Smooth muscle cell (in vitro differentiated cells): ENCODE results near the gene FAM110A. TPM values are rescaled to one million over a fixed set of nuclear protein-coding genes. Genes with fewer than 3 reads are reported as not detected.

ENCODE experiments used
- DNase-seq: peaks from one replicate; lab custom pipeline; 2025; ENCODE audit not compliant: unreplicated experiment; lab: John Stamatoyannopoulos, UW
- H2AFZ ChIP-seq: fragments of 200-600 bp; sonication (generic); 2 replicates; pipeline ENCODE4 v1.6.0; 2016; ENCODE audit warnings: antibody characterized with exemption, low read depth, mild to moderate bottlenecking
- H3F3A ChIP-seq: fragments of 200-600 bp; sonication (generic); 2 replicates; pipeline ENCODE4 v1.6.0; 2017; ENCODE audit warnings: antibody characterized with exemption, low read depth
- H3K27ac ChIP-seq: fragments of 200-600 bp; sonication (generic); 2 replicates; pipeline ENCODE4 v1.5.1; 2016; ENCODE audit warnings: low read depth, mild to moderate bottlenecking
- H3K27me3 ChIP-seq: fragments of 200-600 bp; sonication (generic); 2 replicates; pipeline ENCODE4 v1.6.1; 2016; ENCODE audit warnings: low read depth, mild to moderate bottlenecking
- H3K36me3 ChIP-seq: fragments of 200-600 bp; sonication (generic); 2 replicates; pipeline ENCODE4 v1.5.1; 2016; ENCODE audit warnings: low read depth
- H3K4me1 ChIP-seq: fragments of 200-600 bp; sonication (generic); 2 replicates; pipeline ENCODE4 v1.5.1; 2016; ENCODE audit warnings: low read depth
- H3K4me2 ChIP-seq: fragments of 200-600 bp; sonication (generic); 2 replicates; pipeline ENCODE4 v1.6.0; 2016; ENCODE audit warnings: mild to moderate bottlenecking
- H3K4me3 ChIP-seq: fragments of 200-600 bp; sonication (generic); 2 replicates; pipeline ENCODE4 v1.5.1; 2016; ENCODE audit warnings: mild to moderate bottlenecking
- H3K79me2 ChIP-seq: fragments of 200-600 bp; sonication (generic); 2 replicates; pipeline ENCODE4 v1.6.0; 2016; ENCODE audit warnings: low read depth, mild to moderate bottlenecking
- H3K9ac ChIP-seq: fragments of 200-600 bp; sonication (generic); 2 replicates; pipeline ENCODE4 v1.6.0; 2016; ENCODE audit warnings: low read depth
- H3K9me3 ChIP-seq: fragments of 200-600 bp; sonication (generic); replicated peaks from 2 replicates; pipeline ENCODE4 v1.5.1; 2016; ENCODE audit warnings: low read depth
- H4K20me1 ChIP-seq: fragments of 200-600 bp; sonication (generic); 2 replicates; pipeline ENCODE4 v1.6.0; 2016; ENCODE audit warnings: low read depth
- CTCF ChIP-seq: fragments of 200-600 bp; sonication (generic); IDR thresholded peaks from 2 replicates; pipeline ENCODE4 v1.5.1; 2017; ENCODE audit warnings: borderline replicate concordance, mild to moderate bottlenecking, antibody characterized with exemption; ENCODE audit not compliant: insufficient read depth, poor library complexity, severe bottlenecking
- WGBS: methylation state at CpG from one replicate; pipeline ENCODE4 v1.1.7; 2016; ENCODE audit warnings: low lambda C conversion rate; 5-methylcytosine and 5-hydroxymethylcytosine counted together
- polyA plus RNA-seq: library from polyadenylated mRNA; unstranded; fragments of >200 nt; fragmentation: Nextera tagmentation; extraction: Ambion mirVana; gene quantifications from 2 replicates; pipeline ENCODE4 v1.2.1, GENCODE V29; 2016
- total RNA-seq: library from RNA; depleted of rRNA; stranded (reverse); fragments of >200 nt; gene quantifications from 2 replicates; pipeline ENCODE4 v1.2.3, GENCODE V29; 2014

Gene FAM110A
- total and polyA plus RNA-seq, 2 experiments from 2014 or later: 5.3 to 5.6 TPM

GRCh38 chr20:844473-845225 lies 11.1 kb downstream of the FAM110A start:
- TF ChIP-seq CTCF: no peak

GRCh38 chr20:845226-845868 lies 11.8 kb downstream of the FAM110A start:
- Histone ChIP-seq H3K27me3 (peaks cover 30% of the 10 kb centered on the region), H3K9me3 (no peaks in the 10 kb centered on the region), H2AFZ (no peak overlapping the region), H3K4me2 (peak overlapping the region; percentile 89), H3K4me3 (no peak overlapping the region), H3K9ac (no peak overlapping the region), H3F3A (no peaks in the 10 kb centered on the region), H3K27ac (no peak overlapping the region), H4K20me1 (peaks cover 45% of the 10 kb centered on the region), H3K36me3 (no peaks in the 10 kb centered on the region), H3K79me2 (no peaks in the 10 kb centered on the region), H3K4me1 (no peaks in the 10 kb centered on the region)
- WGBS: 60% methylated on average over 46 of the region's 50 CpGs
- TF ChIP-seq CTCF: no peak
- no peak for DNase-seq

More at GRCh38 chr20:844473-845225, 11.1 kb downstream of the FAM110A start:
- H3K79me2 ChIP-seq: no peaks in the 10 kb centered on the region
- peaks cover 45% of the 10 kb centered on the region for H4K20me1 ChIP-seq
- no peak overlapping the region for H3K9ac ChIP-seq
- H3K4me1 ChIP-seq: no peaks in the 10 kb centered on the region
- peak overlapping the region; percentile 82 for H2AFZ ChIP-seq
- H3K27ac ChIP-seq: no peak overlapping the region
- H3K36me3 ChIP-seq: no peaks in the 10 kb centered on the region
- WGBS: 11% methylated on average over 27 of the region's 47 CpGs
- H3K9me3 ChIP-seq: no peaks in the 10 kb centered on the region
- H3K4me2 ChIP-seq: peak overlapping the region; percentile 89
- no peaks in the 10 kb centered on the region for H3F3A ChIP-seq
- peak overlapping the region; percentile 61 for H3K4me3 ChIP-seq
- peaks cover 35% of the 10 kb centered on the region for H3K27me3 ChIP-seq
- DNase-seq: peak; percentile 23

- Histone ChIP-seq H3K27ac (no peak overlapping the region), H4K20me1 (peaks cover 45% of the 10 kb centered on the region), H3K4me1 (no peaks in the 10 kb centered on the region), H3F3A (no peaks in the 10 kb centered on the region), H3K4me3 (no peak overlapping the region), H3K36me3 (no peaks in the 10 kb centered on the region), H3K79me2 (no peaks in the 10 kb centered on the region), H2AFZ (no peak overlapping the region), H3K4me2 (no peak overlapping the region), H3K9me3 (no peaks in the 10 kb centered on the region), H3K9ac (no peak overlapping the region), H3K27me3 (peaks cover 22% of the 10 kb centered on the region)
- no peak for TF ChIP-seq CTCF
- DNase-seq: no peak
- WGBS: 93% methylated on average over 11 of the region's 11 CpGs
Observed at GRCh38 chr20:845941-846893, 12.7 kb downstream of the FAM110A start.
